Glutamatergic neuron (in vitro differentiated cells): Measurements from ENCODE around the gene TBC1D7. TPM values are rescaled to one million over a fixed set of nuclear protein-coding genes. Genes with fewer than 3 reads are reported as not detected.

Experiments used
- DNase-seq: peaks from one replicate; pipeline ENCODE4 v3.0.0; 2022
- H3K27ac Mint-ChIP-seq: one replicate; pipeline ENCODE4 v1.8.0; 2020; ENCODE audit warnings: mild to moderate bottlenecking, mixed read lengths, inconsistent platforms; ENCODE audit not compliant: unreplicated experiment
- H3K27me3 Mint-ChIP-seq: one replicate; pipeline ENCODE4 v1.8.0; 2020; ENCODE audit warnings: mild to moderate bottlenecking, moderate library complexity, mixed read lengths, inconsistent platforms; ENCODE audit not compliant: unreplicated experiment
- H3K36me3 Mint-ChIP-seq: one replicate; pipeline ENCODE4 v1.8.0; 2020; ENCODE audit warnings: mild to moderate bottlenecking, mixed read lengths, inconsistent platforms; ENCODE audit not compliant: unreplicated experiment
- H3K4me1 Mint-ChIP-seq: one replicate; pipeline ENCODE4 v1.8.0; 2020; ENCODE audit warnings: mild to moderate bottlenecking, low read depth, mixed read lengths, inconsistent platforms; ENCODE audit not compliant: unreplicated experiment
- H3K4me3 Mint-ChIP-seq: one replicate; pipeline ENCODE4 v1.8.0; 2020; ENCODE audit warnings: mild to moderate bottlenecking, mixed read lengths, inconsistent platforms; ENCODE audit not compliant: unreplicated experiment
- H3K9me3 Mint-ChIP-seq: one replicate; pipeline ENCODE4 v1.8.0; 2020; ENCODE audit warnings: mild to moderate bottlenecking, moderate library complexity, mixed read lengths, inconsistent platforms; ENCODE audit not compliant: unreplicated experiment
- total RNA-seq: library from RNA; stranded (reverse); fragmentation: NEBNext Ultra II Directional; extraction: Animal tissue kit (Norgen Biotek cat#: 25700); gene quantifications from one replicate; pipeline ENCODE4 v1.2.1, GENCODE V29; 2021; ENCODE audit not compliant: unreplicated experiment
- TF ChIP-seq, protein P1 (sequence below): fragments of 200-600 bp; sonication (generic); IDR thresholded peaks from one replicate; pipeline ENCODE4 v1.5.0; 2021; ENCODE audit not compliant: partially characterized antibody, unreplicated experiment

The TBC1D7 gene
- total RNA-seq, 1 donor from 2014 or later, result 39.9 TPM

DNA sequence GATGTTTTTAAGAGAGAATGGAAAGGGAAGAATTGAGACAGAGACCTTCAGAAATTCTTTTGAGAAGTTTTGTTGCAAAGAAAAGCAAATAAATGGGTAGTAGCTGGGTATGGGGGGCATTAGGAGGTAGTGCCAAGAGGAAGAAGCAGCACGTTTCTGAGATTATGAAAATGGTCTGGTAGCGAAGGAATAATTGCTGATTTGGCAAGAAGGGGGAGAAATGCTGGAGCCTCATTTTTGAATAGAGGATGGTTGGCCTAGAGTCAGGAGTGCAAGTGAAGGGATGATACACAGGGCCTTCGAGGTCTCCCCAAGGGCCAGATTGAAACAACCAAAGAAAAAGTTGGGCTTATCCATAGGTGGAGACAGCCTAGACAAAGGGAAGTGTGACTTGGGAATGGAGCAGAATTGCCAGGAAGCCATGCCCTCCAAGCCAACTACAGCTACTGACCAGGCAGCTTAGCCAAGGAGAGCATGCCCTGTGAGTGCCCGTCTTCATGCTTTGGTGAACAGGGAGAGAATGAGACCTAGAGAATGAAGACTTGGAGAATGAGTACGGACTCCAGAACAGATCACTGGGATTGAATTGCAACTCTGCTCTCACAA lies 14.2 kb upstream of the TBC1D7 start:
- DNase-seq, result no peak
- Mint-ChIP-seq H3K27ac (no peak overlapping the region), H3K4me1 (no peaks in the 10 kb centered on the region), H3K9me3 (peaks cover 1% of the 10 kb centered on the region), H3K27me3 (peaks cover 1% of the 10 kb centered on the region), H3K36me3 (no peaks in the 10 kb centered on the region), H3K4me3 (no peak overlapping the region)
- TF ChIP-seq, protein P1, sequence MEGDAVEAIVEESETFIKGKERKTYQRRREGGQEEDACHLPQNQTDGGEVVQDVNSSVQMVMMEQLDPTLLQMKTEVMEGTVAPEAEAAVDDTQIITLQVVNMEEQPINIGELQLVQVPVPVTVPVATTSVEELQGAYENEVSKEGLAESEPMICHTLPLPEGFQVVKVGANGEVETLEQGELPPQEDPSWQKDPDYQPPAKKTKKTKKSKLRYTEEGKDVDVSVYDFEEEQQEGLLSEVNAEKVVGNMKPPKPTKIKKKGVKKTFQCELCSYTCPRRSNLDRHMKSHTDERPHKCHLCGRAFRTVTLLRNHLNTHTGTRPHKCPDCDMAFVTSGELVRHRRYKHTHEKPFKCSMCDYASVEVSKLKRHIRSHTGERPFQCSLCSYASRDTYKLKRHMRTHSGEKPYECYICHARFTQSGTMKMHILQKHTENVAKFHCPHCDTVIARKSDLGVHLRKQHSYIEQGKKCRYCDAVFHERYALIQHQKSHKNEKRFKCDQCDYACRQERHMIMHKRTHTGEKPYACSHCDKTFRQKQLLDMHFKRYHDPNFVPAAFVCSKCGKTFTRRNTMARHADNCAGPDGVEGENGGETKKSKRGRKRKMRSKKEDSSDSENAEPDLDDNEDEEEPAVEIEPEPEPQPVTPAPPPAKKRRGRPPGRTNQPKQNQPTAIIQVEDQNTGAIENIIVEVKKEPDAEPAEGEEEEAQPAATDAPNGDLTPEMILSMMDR, result no peak

DNA sequence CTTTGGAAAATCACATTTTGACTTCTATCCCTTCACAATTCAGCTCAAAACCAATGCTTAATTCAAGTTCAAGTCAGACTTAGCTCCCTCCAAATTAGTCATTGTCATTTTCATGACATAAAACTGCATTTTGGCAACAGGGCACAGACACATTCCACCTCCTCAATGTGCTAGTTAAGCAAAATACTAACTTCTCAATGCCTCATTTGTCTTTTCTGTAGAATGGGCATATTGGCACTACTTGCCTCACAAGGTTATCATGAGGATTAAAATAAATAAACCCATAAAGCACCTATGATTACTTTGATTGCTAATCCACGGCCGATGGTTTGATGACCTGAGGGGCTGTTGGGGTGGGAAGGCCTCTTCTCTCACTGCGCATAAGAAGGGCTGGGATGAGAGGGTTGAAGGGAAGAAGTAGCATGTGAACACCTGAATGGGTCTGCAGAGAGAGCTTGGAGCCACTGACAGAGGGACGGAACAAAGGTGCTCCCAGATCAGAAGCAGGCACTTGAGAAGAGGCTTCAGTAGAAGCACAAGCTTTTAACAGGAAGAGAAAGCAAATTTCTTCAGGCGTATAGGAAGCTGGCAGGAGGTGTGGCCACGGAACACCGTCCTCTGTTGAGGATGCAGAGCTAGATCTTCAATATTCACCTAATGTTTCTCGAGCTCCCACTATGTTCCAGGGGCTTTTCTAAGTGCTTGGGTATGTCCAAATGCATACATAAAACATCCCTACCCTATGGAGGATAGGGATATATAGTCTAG lies 11.7 kb upstream of the TBC1D7 start:
- no peak for DNase-seq
- H3K9me3 Mint-ChIP-seq, result peaks cover 1% of the 10 kb centered on the region
- no peak overlapping the region for H3K27ac Mint-ChIP-seq
- H3K27me3 Mint-ChIP-seq, result peaks cover 1% of the 10 kb centered on the region
- H3K36me3 Mint-ChIP-seq, result no peaks in the 10 kb centered on the region
- H3K4me1 Mint-ChIP-seq, result no peaks in the 10 kb centered on the region
- no peak overlapping the region for H3K4me3 Mint-ChIP-seq
- TF ChIP-seq, protein P1, result no peak

DNA sequence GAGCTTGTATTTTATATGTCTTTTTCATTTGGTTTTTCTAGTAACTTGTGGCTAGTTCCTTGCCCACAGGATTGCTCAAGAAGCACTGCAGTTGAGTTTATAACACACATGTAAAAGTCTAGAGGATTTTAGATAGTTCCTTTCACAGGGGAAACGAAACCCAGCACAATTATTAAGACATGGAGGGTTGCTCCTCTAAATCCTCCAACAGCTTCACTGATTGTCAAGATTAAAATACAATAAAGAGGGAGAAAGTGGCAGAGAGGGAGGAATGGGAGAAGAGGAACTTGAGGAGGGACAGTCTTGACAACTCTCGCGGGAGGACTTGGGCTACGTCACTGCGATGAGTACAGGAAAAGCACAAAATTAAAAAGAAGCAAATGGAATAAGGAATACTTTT lies 9.7 kb upstream of the TBC1D7 start:
- peaks cover 1% of the 10 kb centered on the region for H3K9me3 Mint-ChIP-seq
- DNase-seq, result no peak

DNA sequence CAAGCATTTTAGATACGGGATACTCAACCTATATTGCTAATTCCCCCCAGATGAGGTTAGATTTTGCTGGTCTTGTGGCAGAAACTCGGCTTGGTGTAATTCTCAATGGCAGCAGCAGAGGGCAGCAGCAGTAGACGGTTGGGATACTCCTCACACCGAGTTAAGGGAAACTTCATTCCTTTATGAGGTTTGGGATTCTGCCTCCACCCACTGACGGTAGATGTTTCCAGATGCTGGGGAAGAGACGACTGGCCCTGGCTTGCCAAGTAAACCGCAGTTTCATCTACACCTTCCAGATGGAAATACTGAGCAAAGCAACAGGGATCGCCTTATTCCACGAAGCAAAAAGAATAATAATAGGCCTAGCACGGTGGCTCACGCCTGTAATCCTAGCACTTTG lies 8.2 kb upstream of the TBC1D7 start:
- DNase-seq, result peak; percentile 92
- H3K4me1 Mint-ChIP-seq, result no peaks in the 10 kb centered on the region
- peak overlapping the region; percentile 34 for H3K27ac Mint-ChIP-seq
- no peaks in the 10 kb centered on the region for H3K36me3 Mint-ChIP-seq
- TF ChIP-seq, protein P1, result peak; percentile 93
- peaks cover 1% of the 10 kb centered on the region for H3K27me3 Mint-ChIP-seq
- H3K9me3 Mint-ChIP-seq, result no peaks in the 10 kb centered on the region
- no peak overlapping the region for H3K4me3 Mint-ChIP-seq

More for the DNA sequence above, 9.7 kb upstream of the TBC1D7 start:
- Mint-ChIP-seq H3K36me3 (no peaks in the 10 kb centered on the region), H3K27me3 (peaks cover 1% of the 10 kb centered on the region), H3K4me3 (no peak overlapping the region), H3K4me1 (no peaks in the 10 kb centered on the region), H3K27ac (no peak overlapping the region)
- TF ChIP-seq, protein P1, result no peak

DNA sequence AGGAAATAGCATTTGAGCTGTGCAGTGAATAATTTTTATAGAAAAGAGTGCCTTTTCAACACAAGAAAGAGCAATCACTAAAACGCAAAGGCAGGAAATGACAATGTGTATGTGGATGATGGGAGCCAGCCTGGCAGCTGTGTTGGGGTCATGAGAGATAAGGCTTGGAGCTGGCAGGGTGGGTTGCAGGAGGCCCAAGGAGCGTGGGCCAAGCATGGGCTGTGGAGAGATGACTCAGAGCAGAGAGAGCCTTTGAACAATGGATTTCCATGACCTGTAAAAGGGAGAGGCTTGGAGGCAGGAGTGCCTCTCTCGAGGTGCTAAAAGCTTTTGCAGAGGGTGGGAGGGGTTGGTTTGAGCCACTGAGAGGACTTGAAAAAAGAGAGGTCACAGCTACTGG lies 6.6 kb upstream of the TBC1D7 start:
- H3K4me1 Mint-ChIP-seq, result no peaks in the 10 kb centered on the region

More for the DNA sequence above, 6.6 kb upstream of the TBC1D7 start:
- TF ChIP-seq, protein P1, result no peak
- Mint-ChIP-seq H3K9me3 (no peaks in the 10 kb centered on the region), H3K36me3 (no peaks in the 10 kb centered on the region), H3K4me3 (no peak overlapping the region), H3K27ac (no peak overlapping the region), H3K27me3 (no peaks in the 10 kb centered on the region)
- DNase-seq, result no peak
